ENCODE data around the gene TSBP1.

DNA sequence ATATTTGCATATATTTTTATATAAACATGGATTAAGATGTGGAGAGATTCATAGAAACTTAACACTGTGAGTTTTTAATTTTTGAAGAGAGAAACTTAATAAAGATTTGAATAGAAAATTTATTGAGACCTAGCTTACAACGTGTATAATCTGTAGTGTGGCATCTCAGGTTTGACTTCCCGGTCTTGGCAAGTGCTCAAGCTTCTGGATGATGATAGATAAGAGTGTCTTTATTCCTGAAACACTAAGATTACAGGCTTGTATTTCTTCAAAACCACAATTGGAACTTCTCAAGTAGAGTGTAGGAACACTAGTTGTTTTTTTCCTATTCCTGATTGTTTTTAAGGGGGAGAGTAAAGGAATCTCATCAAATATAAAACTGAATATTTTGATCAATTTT is 83.3 kb downstream of the TSBP1 start:
- TF ChIP-seq CTCF (IDR thresholded peaks at IDR 0.05) (no peak), POLR2A (IDR thresholded peaks at IDR 0.05) (no peak), POLR2AphosphoS5 (IDR thresholded peaks at IDR 0.05) (no peak)
